Prostate gland (tissue), 2 donors: ENCODE data around the gene ADARB2.

ENCODE experiments used
- POLR2A ChIP-seq: fragments of 450-650 bp; IDR thresholded peaks from one replicate; pipeline ENCODE4 v1.6.1; 2016; ENCODE audit warnings: antibody characterized with exemption, mild to moderate bottlenecking
- POLR2AphosphoS5 ChIP-seq: sonication (generic); formaldehyde crosslinking; IDR thresholded peaks from one replicate; pipeline ENCODE4 v1.6.1; 2017; ENCODE audit warnings: antibody characterized with exemption
- TF ChIP-seq, protein P1 (sequence below), 4 experiments: fragments of 200-600 bp in 2 of 4; fragments of 450-650 bp in 2 of 4; sonication (generic) in 2 of 4; IDR thresholded peaks; 1 replicate in 3 of 4; 2 replicates in 1 of 4; pipeline ENCODE4 v1.5.1; 2016 to 2019; ENCODE audit warnings: antibody characterized with exemption in 4 of 4, mild to moderate bottlenecking in 2 of 4, moderate library complexity in 2 of 4

DNA sequence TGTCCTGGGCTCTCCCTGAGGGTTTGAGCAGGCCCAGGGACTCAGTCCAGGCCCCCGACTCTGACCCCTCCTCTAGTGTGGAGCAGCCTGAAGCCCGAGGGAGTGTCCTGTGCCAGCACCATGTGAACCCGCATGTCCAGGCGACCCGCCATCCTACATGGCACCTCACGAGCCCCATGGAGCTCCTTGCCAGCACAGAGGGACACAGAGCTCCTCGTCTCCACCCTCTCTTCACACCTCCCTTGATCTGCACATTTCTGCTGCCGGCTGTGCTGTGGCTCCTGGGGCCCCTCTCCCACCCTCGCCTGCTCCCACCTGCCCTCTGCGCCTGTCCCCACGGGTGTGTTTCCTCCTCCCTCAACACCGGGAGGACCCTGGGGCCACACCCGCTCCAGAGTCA is 103.5 kb downstream of the ADARB2 start:
- TF ChIP-seq, protein P1, sequence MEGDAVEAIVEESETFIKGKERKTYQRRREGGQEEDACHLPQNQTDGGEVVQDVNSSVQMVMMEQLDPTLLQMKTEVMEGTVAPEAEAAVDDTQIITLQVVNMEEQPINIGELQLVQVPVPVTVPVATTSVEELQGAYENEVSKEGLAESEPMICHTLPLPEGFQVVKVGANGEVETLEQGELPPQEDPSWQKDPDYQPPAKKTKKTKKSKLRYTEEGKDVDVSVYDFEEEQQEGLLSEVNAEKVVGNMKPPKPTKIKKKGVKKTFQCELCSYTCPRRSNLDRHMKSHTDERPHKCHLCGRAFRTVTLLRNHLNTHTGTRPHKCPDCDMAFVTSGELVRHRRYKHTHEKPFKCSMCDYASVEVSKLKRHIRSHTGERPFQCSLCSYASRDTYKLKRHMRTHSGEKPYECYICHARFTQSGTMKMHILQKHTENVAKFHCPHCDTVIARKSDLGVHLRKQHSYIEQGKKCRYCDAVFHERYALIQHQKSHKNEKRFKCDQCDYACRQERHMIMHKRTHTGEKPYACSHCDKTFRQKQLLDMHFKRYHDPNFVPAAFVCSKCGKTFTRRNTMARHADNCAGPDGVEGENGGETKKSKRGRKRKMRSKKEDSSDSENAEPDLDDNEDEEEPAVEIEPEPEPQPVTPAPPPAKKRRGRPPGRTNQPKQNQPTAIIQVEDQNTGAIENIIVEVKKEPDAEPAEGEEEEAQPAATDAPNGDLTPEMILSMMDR (IDR thresholded peaks at IDR 0.05): no peak
- TF ChIP-seq POLR2A (no peak), POLR2AphosphoS5 (no peak)
